GM21423 (cell line): ENCODE measurements around the gene ROBO1.

Source experiments
- ATAC-seq: cut with Tn5 transposase; IDR thresholded peaks from one replicate; pipeline ENCODE4 v1.9.1; 2021; ENCODE audit warnings: mild to moderate bottlenecking, moderate library complexity; ENCODE audit not compliant: unreplicated experiment

ROBO1 gene

DNA sequence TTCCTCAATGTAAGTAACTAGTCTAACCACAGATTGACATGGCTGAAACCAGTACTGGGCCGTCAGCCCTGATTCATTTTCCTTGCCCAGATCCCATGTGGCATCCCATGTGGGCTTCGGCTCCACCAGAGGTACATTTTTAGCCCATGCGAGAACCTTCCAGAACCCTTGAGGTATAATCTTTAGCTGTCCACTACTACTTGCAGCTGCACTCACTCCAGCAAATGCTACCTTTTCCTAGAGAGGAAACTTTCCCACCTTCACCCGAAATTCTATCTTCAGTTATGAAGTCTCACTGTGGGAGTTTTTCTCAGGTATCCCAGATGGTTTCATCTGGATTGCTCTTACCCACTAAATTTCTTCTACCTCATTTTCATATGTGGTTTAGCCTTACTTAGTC is 907.2 kb downstream of the ROBO1 start:
- ATAC-seq = no peak

DNA sequence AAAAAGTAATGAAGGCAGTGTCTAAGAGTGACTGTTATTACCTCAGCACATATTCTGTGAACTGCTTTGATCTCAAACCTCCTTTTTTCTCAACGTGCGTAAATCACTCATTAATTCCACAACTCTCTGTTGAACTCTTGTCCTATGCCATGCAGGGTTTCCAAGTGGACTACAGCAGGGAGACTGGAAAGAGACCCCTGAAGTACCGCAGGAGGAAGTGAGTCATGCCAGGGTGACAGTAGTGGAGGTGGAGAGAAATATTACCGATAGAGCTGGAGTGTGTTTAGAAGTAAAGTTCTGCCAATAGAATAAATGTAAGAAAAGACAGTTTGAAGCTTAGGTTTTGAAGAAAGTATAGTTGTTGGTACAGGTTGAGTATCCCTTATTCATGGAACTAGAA is 908.9 kb downstream of the ROBO1 start:
- ATAC-seq = no peak

DNA sequence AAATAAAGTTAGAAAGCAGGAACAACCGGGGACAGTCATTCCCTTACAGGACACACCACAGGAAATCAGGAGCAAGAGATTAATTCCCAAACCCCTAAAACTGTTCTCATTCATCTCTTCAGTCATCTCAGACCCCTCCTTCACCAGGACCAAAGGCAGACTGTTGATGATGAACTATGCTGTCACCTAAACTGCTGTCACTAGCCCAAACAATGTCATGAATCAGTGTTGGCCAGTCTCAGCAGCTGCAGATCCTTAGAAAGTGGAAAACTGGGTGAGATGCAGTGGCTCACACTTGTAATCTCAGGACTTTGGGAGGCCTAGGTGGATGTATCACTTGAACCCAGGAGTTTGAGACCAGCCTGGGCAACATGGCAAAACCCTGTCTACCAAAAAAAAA is 909.6 kb downstream of the ROBO1 start:
- ATAC-seq = no peak

DNA sequence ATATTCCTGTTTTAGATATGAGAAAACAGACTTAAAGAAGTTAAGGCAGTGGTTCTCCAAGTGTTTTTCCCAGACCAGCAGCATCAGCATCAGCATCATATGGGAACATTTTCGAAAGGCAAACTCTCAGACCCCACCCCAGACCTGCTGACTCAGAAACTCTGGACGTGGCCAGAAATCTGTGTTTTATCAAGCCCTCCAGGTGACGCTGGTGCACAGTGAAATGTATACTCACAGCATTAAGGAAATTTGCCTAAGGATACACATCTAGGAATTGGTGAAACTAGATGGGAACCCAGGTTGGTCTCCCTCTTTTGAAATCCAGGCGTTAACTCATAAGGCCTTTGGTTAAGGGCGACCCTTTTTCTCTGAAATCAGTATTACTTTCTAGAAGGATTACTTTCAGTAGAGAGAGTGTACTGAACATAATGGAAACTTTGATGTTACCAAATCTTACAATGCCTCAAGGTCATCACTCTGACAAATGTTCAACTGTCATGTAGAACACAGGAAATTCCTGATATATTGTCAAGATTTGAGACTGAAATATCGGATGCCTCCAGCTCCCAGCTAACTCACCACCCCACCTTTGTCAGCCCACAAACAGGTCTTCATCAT is 910.2 kb downstream of the ROBO1 start:
- no peak for ATAC-seq

DNA sequence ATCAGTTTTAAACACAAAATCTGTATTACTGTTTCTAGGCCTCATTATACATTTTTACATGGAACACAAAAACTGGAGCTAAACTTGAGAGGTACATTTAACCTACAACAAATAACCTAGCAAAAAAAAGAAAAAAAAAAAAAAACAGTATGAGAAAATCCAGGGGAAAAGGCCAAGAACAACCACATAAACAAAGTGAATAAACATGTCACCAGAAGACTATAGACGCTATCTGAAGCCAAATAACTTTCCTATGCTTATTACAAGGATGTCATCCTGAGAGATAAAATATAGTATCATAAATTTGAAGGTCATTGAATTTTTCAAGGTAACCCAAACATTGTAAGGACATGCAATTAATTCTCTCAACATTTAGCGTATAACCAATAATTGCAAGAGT is 911.6 kb downstream of the ROBO1 start:
- ATAC-seq = no peak

DNA sequence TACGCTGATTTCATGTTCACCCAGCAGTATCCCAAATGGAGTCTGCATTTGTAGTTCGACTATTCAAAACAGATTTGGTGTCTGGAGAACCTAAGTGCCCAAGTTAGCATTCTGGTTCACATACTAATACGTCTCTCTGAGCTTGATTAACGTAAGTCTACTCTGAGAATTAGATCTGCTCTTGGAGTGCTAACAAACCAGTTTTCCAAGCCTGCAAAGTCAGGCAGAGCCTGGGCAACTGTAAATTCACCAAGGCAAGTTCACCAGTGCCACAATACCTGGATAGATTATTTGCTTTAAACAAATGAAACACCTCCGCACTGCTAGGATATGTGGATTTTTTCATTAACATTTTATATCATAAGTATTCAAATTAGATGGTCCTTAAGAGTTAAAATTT is 912.6 kb downstream of the ROBO1 start:
- no peak for ATAC-seq

DNA sequence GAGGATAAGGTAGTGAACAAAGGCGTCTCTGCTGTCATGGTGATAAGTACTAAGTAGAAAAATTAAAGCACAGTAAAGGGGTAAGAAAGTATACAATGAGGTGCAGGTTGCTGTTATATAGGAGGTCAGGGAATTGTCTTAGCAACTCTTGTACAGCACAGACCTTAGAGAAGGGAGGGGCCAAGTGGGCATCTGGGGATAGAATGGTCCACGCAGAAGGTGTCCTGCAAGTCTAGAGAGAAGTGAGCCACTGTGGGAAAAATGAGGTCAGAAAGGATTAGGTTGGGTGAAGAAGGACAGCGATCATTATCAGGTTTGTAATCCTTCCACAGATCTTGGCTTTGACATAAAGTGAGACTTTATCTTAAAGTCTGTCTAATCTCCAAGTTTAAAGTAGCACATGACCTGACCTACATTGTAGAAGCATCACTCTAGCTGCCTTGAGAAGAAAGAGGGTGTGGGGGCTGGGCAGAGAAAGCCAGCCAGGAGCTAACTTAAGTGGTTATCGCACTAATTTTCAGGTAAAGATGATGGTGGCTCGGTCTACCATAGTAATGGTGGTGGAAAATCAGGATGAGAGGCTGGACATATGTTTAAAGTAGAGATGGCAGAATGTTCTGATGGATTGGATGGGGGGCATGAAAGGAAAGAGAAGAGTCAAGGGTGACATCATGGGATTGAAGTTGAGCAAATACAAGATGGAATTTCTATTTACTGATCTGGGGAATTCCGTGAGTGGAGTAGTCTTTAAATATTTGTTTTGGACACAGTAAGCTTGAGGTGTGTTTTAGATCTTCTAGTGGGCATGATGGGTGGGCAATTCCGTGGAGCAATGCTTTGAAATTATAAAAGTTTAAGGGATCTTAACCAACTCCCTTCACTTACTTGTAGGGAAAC is 919.2 kb downstream of the ROBO1 start:
- ATAC-seq = no peak

DNA sequence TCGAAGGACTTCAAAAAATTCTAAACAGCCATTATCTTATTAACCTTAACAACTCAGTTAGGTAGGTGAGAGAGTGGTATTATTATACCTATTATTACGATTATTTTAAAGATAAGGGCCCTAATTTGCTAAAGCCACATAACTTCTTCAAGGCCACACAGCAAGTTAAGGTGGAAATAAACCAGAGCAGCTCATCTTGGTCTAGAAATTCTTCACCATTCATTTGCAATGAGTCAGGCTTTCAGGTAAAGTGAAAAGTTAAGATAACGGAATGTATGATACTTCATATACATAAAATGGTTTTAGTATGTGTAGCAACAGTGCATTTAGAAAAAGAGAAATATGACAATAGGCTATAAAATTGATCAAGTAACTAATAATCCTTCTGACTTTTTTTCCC is 920.2 kb downstream of the ROBO1 start:
- no peak for ATAC-seq

DNA sequence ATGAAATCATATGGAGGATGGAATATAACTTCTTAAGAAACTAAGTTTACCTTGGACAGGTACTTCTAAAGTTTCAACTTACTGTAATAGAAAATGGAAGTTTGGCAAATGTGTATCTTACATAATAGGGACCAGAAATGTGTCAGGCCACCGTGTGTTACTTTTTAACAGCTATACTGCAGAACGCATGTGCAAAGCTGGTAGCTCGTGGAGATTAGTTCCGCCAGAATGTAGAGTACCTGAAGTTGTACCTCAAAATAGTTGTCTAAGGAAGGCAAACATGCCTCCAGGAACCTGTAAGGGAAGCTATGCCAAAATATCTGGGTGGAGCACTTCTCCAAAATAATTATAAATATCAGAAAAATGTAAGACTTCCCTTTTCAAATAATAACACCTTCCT is 920.6 kb downstream of the ROBO1 start:
- ATAC-seq = no peak

DNA sequence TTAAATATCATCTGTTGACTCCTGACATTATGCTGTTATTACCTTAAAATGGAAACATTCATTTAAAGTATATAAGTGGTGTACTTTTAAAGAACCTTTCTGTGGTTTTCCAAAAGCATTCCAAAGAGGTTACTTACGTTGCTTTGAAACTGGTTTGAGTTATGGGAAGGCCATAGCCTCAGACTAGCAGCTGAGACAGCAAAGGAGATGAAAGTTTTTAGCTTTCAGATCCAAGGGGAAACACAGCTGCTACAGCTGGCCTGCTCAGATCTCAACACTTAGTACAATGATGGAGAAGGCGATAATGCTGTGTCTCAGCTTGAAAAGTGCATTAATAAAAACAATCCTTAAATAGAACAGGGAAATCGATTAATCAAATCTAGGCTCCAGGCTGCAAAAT is 921.1 kb downstream of the ROBO1 start:
- no peak for ATAC-seq

DNA sequence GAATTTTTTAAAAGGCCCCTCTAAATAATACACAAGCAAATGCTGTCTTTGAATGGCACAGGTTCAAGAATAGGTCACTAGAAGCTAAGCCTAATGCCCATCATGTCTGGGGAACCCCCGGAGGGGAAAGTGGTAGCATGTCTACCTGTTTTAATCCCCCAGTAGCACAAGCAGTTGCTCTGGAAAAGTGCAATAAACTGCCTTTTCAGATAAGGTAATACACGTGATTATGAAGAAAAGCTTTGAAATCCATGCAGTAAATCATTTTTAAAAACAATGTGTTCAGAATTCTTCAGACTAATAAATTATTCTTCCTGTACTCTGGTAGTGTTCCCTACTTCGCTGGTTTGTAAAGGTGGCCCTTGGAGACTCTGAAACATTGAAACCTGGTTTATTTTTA is 922.2 kb downstream of the ROBO1 start:
- ATAC-seq = no peak

DNA sequence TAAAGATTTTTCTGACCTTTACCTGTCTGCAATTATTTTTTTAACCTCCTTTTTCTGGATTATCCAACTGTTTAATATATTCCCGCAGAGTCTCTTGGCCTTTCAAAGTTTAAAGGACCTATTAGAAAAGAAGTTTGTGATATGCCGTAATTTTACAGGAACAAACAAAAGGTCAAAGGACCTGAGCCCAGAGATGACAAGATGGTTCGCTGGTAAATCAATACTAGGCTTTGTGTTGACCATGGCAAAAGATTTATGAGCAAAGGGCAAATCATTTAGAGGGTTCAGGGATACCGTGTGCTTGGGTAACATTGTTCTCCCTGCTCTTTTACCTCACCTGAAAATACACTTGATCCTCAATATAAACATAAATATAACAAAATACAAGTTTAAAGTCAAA is 923.5 kb downstream of the ROBO1 start:
- ATAC-seq = no peak

DNA sequence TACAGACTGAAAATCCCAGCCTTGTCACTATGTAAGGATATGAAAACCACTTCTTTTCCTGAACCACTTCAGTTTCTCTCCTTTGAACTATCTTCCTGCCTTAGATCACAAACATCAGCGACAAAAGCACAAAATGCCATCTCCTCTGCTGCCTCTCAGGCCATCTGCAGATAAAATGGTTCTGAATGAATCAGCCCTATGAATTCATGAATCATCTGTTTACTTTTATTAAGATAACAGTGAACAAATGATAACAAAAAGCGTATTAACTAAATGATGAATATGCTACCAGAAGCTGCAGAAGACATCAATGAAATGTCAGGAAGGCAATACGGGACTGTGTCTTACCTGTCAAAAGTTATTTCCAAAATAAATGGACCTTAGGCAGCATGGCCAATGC is 928.1 kb downstream of the ROBO1 start:
- ATAC-seq = no peak

DNA sequence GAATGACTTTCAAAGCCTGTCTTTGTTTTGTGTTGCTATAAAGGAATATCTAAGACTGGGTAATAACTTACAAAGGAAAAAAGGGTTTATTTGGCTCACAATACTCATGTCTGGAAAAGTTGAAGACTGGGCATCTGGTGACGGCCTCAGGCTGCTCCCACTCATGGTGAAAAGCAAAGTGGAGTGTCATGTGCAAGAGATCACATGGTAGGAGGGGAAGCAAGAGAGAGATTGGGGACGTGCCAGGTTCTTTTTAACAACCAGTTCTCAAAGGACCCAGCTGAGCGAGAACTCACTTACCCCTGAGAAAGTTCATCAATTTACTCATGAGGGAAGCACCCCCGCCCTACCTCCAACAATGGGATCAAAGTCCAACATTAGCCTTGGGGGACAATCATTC is 929.4 kb downstream of the ROBO1 start:
- ATAC-seq = no peak

DNA sequence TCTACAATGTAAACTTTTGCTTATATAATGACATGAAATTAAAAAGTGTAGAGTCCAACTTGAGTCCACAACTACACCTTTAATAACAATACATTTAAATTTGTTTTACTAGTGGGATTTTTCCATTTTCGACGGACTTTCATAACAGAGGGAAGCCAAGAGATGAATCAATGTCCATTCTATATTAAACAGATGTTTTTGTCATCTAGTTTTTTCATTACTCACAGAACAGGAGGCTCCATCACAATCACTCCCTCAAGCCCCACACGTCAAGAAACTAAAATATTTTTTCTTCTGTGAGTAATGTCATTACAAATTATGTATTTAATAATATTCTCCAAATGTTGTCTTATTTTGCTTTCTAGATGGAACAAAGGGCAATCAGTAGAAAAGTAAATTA is 932.9 kb downstream of the ROBO1 start:
- no peak for ATAC-seq

DNA sequence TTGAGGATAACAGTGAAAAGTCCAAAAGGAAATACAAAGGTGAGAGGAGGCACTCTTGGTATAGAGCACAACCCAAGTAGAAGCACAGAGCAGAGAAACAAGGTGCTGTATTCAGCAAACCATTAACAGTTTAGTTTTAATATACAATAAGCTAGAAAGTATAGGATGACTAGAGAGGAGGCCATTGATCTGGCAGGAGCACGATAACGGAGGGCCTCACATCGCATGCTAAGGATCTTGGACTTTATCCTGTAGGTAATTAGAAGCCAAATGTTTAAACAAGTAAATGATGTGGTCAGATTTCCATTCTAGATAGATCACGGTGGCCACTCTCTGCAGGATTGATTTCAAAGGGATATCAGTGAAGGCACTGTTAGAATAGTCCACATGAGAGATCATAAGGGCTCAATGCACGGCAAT is 935.0 kb downstream of the ROBO1 start:
- ATAC-seq = no peak

DNA sequence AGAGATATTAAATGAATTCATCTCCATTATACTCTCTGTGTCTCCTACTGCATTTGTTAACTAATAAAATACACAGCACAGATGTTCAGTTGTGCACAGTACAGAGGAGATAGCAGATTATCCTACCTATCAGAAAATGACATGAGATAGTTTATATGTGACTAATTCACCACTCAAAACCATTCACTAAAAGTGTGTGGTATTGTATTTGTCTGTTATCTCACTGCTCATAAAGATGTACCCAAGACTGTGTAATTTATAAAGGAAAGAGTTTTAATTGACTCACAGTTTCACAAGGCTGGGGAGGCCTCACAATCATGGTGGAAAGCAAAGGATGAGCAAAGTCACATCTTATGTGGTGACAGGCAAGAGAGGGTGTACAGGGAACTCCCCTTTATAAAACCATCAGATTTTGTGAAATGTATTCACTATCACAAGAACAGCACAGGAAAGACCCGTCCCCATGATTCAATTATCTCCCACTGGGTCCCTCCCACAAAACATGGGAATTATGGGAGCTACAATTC is 936.3 kb downstream of the ROBO1 start:
- no peak for ATAC-seq

DNA sequence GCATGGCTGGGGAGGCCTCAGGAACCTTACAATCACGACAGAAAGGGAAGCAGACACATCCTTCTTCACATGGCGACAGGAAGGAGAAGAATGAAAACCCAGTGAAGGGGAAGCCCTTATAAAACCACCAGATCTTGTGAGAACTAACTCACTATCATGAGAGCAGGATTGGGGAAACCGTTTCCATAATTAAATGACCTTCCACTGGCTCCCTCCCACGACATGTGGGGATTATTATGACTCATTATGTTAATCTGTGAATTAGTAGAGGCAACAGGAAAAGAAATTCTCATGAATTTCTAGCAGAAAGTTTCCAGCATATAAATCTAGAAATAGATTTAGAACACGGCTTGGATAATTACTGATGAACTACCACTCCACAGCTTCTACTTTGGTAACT is 937.3 kb downstream of the ROBO1 start:
- ATAC-seq = no peak

DNA sequence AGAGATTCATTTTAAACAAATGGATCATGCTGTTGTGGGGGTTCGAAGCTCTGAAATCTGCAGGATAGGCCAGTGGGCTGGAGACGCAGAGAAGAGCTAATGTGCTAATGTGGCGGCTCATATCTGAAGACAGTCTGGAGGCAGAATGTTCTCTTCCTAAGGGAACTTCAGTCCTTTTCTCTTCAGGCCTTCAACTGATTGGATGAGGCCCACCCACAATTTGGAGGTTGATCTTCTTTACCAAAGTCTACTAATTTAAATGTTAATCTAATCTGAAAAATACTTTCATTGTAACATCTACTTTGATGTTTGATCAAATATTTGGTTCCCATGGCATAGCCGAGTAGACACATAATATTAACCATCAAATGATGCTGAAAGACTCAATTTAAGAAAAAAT is 940.2 kb downstream of the ROBO1 start:
- ATAC-seq = no peak

DNA sequence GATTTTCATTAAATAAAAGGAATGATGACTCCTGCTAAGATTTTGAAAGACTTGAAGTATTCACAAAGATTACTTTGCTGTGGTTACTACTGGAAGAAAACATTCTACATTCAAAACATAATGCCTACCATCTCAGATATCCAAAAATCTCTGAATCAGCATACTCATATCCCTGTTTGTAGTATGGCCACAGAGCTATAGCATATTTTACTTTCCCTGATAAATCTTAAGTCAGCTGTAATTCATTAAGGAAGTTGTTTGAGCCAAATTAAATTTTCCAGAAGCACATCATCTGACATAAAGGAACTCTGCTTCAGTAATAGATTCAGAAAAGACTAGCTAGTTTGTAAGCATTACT is 942.0 kb downstream of the ROBO1 start:
- no peak for ATAC-seq

DNA sequence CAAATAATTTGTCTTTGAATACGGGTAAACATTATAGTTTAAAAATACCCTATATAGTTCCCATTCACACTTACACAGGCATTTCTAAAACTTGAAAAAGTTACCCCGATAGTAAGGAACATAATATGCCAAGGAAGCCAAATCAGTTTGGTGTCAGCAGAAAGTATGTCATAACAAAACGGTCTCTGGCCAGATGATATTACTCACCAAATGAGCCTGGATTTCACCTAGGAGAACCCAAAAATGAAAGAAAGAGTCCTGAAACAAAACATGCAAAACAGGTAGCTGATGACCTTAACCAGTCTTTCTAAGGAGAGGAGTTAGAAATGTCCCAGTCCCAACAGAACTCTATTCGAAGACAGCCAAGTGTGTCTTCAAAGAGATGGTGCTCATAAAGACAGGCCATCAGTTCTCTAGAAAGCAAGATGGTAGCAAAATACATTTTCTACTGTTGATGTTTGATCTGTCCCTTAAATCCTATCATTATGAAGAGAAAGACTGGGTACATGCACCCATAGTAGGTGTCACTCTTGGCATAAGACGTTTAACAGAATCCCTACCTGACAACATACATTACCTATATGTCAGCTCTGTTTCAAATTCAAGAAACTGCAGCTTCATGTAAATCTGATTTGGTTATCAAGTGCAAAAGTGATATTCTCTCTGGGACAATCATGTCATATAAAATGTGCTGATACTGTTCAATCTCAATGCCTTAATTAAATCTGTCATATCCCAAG is 942.5 kb downstream of the ROBO1 start:
- ATAC-seq = no peak

DNA sequence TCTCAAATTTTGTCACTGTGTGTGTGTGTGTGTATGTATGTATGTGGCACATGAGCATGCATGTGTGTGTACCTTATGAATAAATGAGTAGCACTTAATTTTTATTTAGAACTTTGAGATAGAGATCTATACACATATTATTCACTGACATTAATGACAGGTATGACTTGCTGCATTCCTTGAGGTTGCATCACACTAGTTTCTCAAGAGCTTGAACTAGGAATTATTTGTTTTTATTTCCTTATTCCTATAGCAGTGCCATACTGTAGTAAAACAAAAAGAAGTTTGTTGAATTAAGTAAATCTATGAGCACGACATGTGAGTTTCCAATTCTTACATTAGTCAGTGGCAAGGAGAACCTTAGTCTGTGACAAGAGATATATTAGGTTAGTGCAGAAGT is 943.9 kb downstream of the ROBO1 start:
- no peak for ATAC-seq
